Neural progenitor cell (in vitro differentiated cells): Measurements from ENCODE around the gene CFL1.

Experiments
- EZH2 ChIP-seq: fragments of 200-600 bp; sonication (generic); IDR thresholded peaks from 2 replicates; pipeline ENCODE4 v1.6.1; 2017; ENCODE audit warnings: antibody characterized with exemption, mild to moderate bottlenecking, moderate library complexity
- EZH2phosphoT487 ChIP-seq: fragments of 200-600 bp; sonication (generic); IDR thresholded peaks from 2 replicates; pipeline ENCODE4 v1.6.1; 2017; ENCODE audit warnings: antibody characterized with exemption
- TF ChIP-seq, protein P1 (sequence below): fragments of 200-600 bp; sonication (generic); IDR thresholded peaks from 2 replicates; pipeline ENCODE4 v1.5.1; 2017; ENCODE audit warnings: antibody characterized with exemption, mild to moderate bottlenecking

- TF ChIP-seq, protein P1, sequence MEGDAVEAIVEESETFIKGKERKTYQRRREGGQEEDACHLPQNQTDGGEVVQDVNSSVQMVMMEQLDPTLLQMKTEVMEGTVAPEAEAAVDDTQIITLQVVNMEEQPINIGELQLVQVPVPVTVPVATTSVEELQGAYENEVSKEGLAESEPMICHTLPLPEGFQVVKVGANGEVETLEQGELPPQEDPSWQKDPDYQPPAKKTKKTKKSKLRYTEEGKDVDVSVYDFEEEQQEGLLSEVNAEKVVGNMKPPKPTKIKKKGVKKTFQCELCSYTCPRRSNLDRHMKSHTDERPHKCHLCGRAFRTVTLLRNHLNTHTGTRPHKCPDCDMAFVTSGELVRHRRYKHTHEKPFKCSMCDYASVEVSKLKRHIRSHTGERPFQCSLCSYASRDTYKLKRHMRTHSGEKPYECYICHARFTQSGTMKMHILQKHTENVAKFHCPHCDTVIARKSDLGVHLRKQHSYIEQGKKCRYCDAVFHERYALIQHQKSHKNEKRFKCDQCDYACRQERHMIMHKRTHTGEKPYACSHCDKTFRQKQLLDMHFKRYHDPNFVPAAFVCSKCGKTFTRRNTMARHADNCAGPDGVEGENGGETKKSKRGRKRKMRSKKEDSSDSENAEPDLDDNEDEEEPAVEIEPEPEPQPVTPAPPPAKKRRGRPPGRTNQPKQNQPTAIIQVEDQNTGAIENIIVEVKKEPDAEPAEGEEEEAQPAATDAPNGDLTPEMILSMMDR = no peak
- TF ChIP-seq EZH2phosphoT487 (no peak), EZH2 (no peak)
These were observed 48.5 kb downstream of the CFL1 start for GRCh38 chr11:65809496-65809895.
